Adrenal gland (tissue), 5 donors: Measurements from ENCODE around the gene CCL16.

Experiments
- CTCF ChIP-seq, 6 experiments: fragments of 450-650 bp in 4 of 6; fragments of 200-600 bp in 2 of 6; sonication (generic) in 1 of 6; IDR thresholded peaks; 1 replicate in 5 of 6; 2 replicates in 1 of 6; pipeline versions ENCODE4 v1.5.1 to v1.8.0; 2016 to 2021; ENCODE audit warnings: antibody characterized with exemption in 6 of 6, mild to moderate bottlenecking in 2 of 6, moderate library complexity in 1 of 6
- POLR2A ChIP-seq, 2 donors: fragments of 450-650 bp; IDR thresholded peaks; one replicate each; pipeline ENCODE4 v1.6.1; 2017; ENCODE audit warnings: antibody characterized with exemption in 2 of 2, mild to moderate bottlenecking in 2 of 2, moderate library complexity in 1 of 2
- donor health status: DM: no; HTN: no; CAD: no.

GRCh38 chr17:35972066-35972465 lies 9.2 kb downstream of the CCL16 start:
- TF ChIP-seq CTCF (IDR thresholded peaks at IDR 0.05) (no peak), POLR2A (IDR thresholded peaks at IDR 0.05) (no peak)
